ENCODE data around the gene RAB40B. TPM values are rescaled to one million over a fixed set of nuclear protein-coding genes. Genes with fewer than 3 reads are reported as not detected.

Gene RAB40B
- total RNA-seq, 6 experiments from 2014 or later: 8.0 to 14.8 (median 9.3) TPM

GRCh38 chr17:82633343-82633742, 65.2 kb downstream of the RAB40B start:
- no peaks in the 10 kb centered on the region for H3K27me3 Mint-ChIP-seq (ENCODE audit: insufficient read depth)
- peaks cover 13% of the 10 kb centered on the region for H3K36me3 Mint-ChIP-seq (ENCODE audit: low read depth)
- TF ChIP-seq, protein P1, sequence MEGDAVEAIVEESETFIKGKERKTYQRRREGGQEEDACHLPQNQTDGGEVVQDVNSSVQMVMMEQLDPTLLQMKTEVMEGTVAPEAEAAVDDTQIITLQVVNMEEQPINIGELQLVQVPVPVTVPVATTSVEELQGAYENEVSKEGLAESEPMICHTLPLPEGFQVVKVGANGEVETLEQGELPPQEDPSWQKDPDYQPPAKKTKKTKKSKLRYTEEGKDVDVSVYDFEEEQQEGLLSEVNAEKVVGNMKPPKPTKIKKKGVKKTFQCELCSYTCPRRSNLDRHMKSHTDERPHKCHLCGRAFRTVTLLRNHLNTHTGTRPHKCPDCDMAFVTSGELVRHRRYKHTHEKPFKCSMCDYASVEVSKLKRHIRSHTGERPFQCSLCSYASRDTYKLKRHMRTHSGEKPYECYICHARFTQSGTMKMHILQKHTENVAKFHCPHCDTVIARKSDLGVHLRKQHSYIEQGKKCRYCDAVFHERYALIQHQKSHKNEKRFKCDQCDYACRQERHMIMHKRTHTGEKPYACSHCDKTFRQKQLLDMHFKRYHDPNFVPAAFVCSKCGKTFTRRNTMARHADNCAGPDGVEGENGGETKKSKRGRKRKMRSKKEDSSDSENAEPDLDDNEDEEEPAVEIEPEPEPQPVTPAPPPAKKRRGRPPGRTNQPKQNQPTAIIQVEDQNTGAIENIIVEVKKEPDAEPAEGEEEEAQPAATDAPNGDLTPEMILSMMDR (IDR thresholded peaks at IDR 0.05): no peak

GRCh38 chr17:82632451-82632850, 66.0 kb downstream of the RAB40B start:
- Mint-ChIP-seq H3K9me3 (no peaks in the 10 kb centered on the region), H3K4me3 (no peak overlapping the region), H3K36me3 (ENCODE audit: low read depth) (peaks cover 11% of the 10 kb centered on the region), H3K27ac (no peak overlapping the region), H3K27me3 (ENCODE audit: insufficient read depth) (no peaks in the 10 kb centered on the region), H3K4me1 (ENCODE audit: low read depth) (no peaks in the 10 kb centered on the region; the same call in 1 of the 2 replicates)
- no peak for DNase-seq
- TF ChIP-seq, protein P1 (IDR thresholded peaks at IDR 0.05): no peak

More at GRCh38 chr17:82633343-82633742, 65.2 kb downstream of the RAB40B start:
- no peak for DNase-seq
- Mint-ChIP-seq H3K9me3 (no peaks in the 10 kb centered on the region), H3K4me1 (ENCODE audit: low read depth) (peaks cover under 1% of the 10 kb centered on the region; the same call in 1 of the 2 replicates), H3K4me3 (no peak overlapping the region), H3K27ac (no peak overlapping the region)

DNA sequence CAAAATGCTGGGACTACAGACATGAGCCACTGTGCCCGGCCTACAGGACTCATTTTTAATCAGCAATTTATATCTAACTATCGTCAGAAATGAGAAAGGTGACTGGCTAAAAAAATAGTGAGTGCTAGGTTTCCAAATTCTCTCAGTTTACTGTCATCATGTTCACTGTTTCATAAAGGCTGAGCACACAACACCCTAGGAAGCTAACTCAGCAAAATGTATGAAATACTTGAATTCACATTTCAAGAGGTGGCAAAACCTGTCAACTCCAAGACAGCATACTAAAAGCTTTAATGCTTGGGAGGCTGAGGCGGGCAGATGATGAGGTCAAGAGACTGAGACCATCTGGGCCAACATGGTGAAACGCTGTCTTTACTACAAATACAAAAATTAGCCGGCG, 67.0 kb downstream of the RAB40B start:
- H3K27me3 Mint-ChIP-seq (ENCODE audit: insufficient read depth): no peaks in the 10 kb centered on the region
- no peak for DNase-seq
- H3K4me1 Mint-ChIP-seq (ENCODE audit: low read depth): no peaks in the 10 kb centered on the region
- H3K4me3 Mint-ChIP-seq: no peak overlapping the region
- H3K36me3 Mint-ChIP-seq (ENCODE audit: low read depth): peaks cover 8% of the 10 kb centered on the region; the same call in 1 of the 2 replicates
- TF ChIP-seq, protein P1 (IDR thresholded peaks at IDR 0.05): no peak
- H3K27ac Mint-ChIP-seq: no peak overlapping the region
- H3K9me3 Mint-ChIP-seq: no peaks in the 10 kb centered on the region

DNA sequence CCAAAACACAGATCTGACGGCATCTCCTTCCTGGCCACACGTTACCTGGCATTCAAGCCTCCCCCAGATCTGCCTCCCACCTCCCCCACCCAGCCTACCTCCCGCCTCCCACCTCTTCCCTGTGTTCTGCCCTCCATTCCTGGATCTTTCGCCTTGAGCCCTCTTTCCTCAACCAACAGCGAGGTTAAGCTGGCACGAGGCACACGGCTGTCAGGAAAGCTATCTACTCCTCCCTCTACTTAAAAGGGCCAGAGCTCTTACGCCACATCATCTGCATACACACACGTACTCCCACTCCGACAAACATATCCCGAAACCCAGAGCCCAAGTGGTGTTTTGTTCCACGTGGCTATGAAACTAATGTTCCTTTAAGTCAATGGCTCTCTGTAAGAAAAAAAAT, 68.3 kb downstream of the RAB40B start:
- Mint-ChIP-seq H3K9me3 (no peaks in the 10 kb centered on the region), H3K27me3 (ENCODE audit: insufficient read depth) (no peaks in the 10 kb centered on the region), H3K36me3 (ENCODE audit: low read depth) (peaks cover 6% of the 10 kb centered on the region; the same call in 1 of the 2 replicates), H3K4me3 (no peak overlapping the region), H3K27ac (no peak overlapping the region), H3K4me1 (ENCODE audit: low read depth) (no peaks in the 10 kb centered on the region)
- no peak for DNase-seq
- TF ChIP-seq, protein P1 (IDR thresholded peaks at IDR 0.05): no peak

DNA sequence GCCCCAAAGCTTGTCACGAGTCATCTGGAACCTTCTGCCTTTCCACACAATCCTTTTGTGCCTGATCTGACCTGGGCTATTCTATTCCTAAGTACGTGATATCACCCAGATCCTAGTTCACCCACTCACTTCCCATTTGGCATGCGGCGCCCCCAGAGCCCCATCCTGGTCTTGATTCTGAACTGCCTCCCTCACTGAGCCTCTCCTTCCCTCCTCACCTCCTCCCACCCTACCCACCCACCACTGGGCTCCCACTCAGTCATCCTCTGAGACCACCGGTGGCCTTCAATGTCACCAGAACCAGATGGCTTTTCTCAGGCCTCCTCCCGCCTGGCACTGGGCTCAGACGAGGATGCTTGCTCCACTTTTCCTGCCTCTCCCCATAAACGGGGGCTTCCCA, 68.8 kb downstream of the RAB40B start:
- TF ChIP-seq, protein P1 (IDR thresholded peaks at IDR 0.05): no peak
- H3K27ac Mint-ChIP-seq: no peak overlapping the region
- DNase-seq: no peak
- H3K9me3 Mint-ChIP-seq: no peaks in the 10 kb centered on the region
- no peaks in the 10 kb centered on the region for H3K27me3 Mint-ChIP-seq (ENCODE audit: insufficient read depth)
- H3K4me1 Mint-ChIP-seq (ENCODE audit: low read depth): no peaks in the 10 kb centered on the region
- H3K36me3 Mint-ChIP-seq (ENCODE audit: low read depth): peaks cover 6% of the 10 kb centered on the region; the same call in 1 of the 2 replicates
- no peak overlapping the region for H3K4me3 Mint-ChIP-seq

DNA sequence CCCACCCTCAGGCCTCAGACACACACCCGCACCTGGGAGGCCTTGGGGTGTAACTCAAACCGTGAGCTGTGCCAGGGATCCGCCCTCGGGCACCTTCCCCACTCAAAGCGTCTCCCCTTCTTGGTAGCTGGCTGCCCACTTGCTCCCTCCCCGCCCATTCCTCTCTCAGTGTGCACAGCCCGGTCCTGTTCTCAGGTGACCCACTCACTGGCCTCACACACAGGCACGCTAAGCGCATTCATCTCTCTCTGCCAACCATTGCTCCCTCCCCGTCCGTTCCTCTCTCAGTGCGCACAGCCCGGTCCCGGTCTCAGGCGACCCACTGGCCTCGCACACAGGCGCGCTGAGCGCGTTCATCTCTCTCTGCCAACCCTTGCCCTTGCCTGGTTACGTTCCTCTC, 71.1 kb downstream of the RAB40B start:
- H3K27ac Mint-ChIP-seq: no peak overlapping the region
- H3K27me3 Mint-ChIP-seq (ENCODE audit: insufficient read depth): no peaks in the 10 kb centered on the region
- TF ChIP-seq, protein P1 (IDR thresholded peaks at IDR 0.05): no peak
- H3K4me1 Mint-ChIP-seq (ENCODE audit: low read depth): no peaks in the 10 kb centered on the region
- no peaks in the 10 kb centered on the region for H3K9me3 Mint-ChIP-seq
- no peak overlapping the region for H3K4me3 Mint-ChIP-seq
- no peak for DNase-seq
- peaks cover 12% of the 10 kb centered on the region for H3K36me3 Mint-ChIP-seq (ENCODE audit: low read depth)
